BJ (cell line): ENCODE measurements around the gene DAW1. TPM values are rescaled to one million over a fixed set of nuclear protein-coding genes. Genes with fewer than 3 reads are reported as not detected.

ENCODE experiments used
- CTCF ChIA-PET: fragments of 350-600 bp; formaldehyde crosslinking; extraction: SDS; loops from one replicate; lab custom pipeline; 2021; ENCODE audit warnings: antibody characterized with exemption, inconsistent platforms; lab: Yijun Ruan, JAX
- POLR2A ChIA-PET: fragments of 300-600 bp; sonication (Branson Sonifier 250); formaldehyde crosslinking; extraction: SDS; loops from one replicate; lab custom pipeline; 2021; ENCODE audit warnings: antibody characterized with exemption; lab: Charles Lee
- DNase-seq: peaks from one replicate; pipeline ENCODE4 v3.0.0-alpha.2; 2011; ENCODE audit warnings: low read depth
- H3K27me3 ChIP-seq: 2 replicates; pipeline ENCODE4 v1.6.0; 2011; ENCODE audit warnings: low read length; ENCODE audit not compliant: control insufficient read depth, insufficient read depth
- H3K36me3 ChIP-seq: 2 replicates; pipeline ENCODE4 v1.5.1; 2011; ENCODE audit warnings: low read length; ENCODE audit not compliant: control insufficient read depth, insufficient read depth
- H3K4me3 ChIP-seq: 2 replicates; pipeline ENCODE4 v1.5.1; 2011; ENCODE audit warnings: low read depth, mild to moderate bottlenecking, control low read depth, low read length
- CTCF ChIP-seq: IDR thresholded peaks from 2 replicates; pipeline ENCODE4 v1.5.1; 2011; ENCODE audit warnings: low read depth, mild to moderate bottlenecking, control low read depth, inconsistent platforms, low read length, moderate library complexity; ENCODE audit not compliant: insufficient read depth
- polyA plus RNA-seq: library from polyadenylated mRNA; depleted of rRNA; stranded (reverse); fragments of >200 nt; gene quantifications from 2 replicates; pipeline ENCODE4 v1.2.3, GENCODE V29; 2011

Gene DAW1
- polyA plus RNA-seq, 1 experiment: not detected

GRCh38 chr2:227849906-227850305, 21.5 kb upstream of the DAW1 start:
- ChIA-PET POLR2A (no interaction called here), CTCF (no interaction called here)
- DNase-seq: no peak
- Histone ChIP-seq H3K4me3 (no peak overlapping the region), H3K36me3 (no peaks in the 10 kb centered on the region), H3K27me3 (no peaks in the 10 kb centered on the region)
- TF ChIP-seq CTCF: no peak

- no peaks in the 10 kb centered on the region for H3K36me3 ChIP-seq
- no peak overlapping the region for H3K4me3 ChIP-seq
- no peaks in the 10 kb centered on the region for H3K27me3 ChIP-seq
- TF ChIP-seq CTCF: no peak
- ChIA-PET POLR2A (no interaction called here), CTCF (interaction anchor here (1.3 to 1.4 kb wide), 2 partner anchors 9 to 37 kb away, joined by 4 to 5 read pairs; no protein-coding TSS in a partner anchor)
- DNase-seq: no peak
Measured at GRCh38 chr2:227853204-227853629, 18.2 kb upstream of the DAW1 start.

- ChIA-PET POLR2A (no interaction called here), CTCF (interaction anchor here (1.3 to 1.4 kb wide), 2 partner anchors 8 to 37 kb away, joined by 4 to 5 read pairs; no protein-coding TSS in a partner anchor)
- no peak for TF ChIP-seq CTCF
- no peak overlapping the region for H3K4me3 ChIP-seq
- no peaks in the 10 kb centered on the region for H3K27me3 ChIP-seq
- no peaks in the 10 kb centered on the region for H3K36me3 ChIP-seq
- DNase-seq: no peak
Measured at GRCh38 chr2:227853765-227854271, 17.6 kb upstream of the DAW1 start.

- Histone ChIP-seq H3K36me3 (no peaks in the 10 kb centered on the region), H3K27me3 (no peaks in the 10 kb centered on the region), H3K4me3 (no peak overlapping the region)
- POLR2A ChIA-PET: no interaction called here
- no peak for DNase-seq
- TF ChIP-seq CTCF: no peak
- CTCF ChIA-PET: no interaction called here
Measured at GRCh38 chr2:227855440-227855839, 16.0 kb upstream of the DAW1 start.

GRCh38 chr2:227856697-227857096, 14.7 kb upstream of the DAW1 start:
- TF ChIP-seq CTCF: no peak
- POLR2A ChIA-PET: no interaction called here
- no peak overlapping the region for H3K4me3 ChIP-seq
- no peaks in the 10 kb centered on the region for H3K36me3 ChIP-seq
- DNase-seq: no peak
- H3K27me3 ChIP-seq: no peaks in the 10 kb centered on the region
- CTCF ChIA-PET: interaction anchor here (0.6 to 1.1 kb wide), 2 partner anchors 10 to 13 kb away, joined by 3 read pairs; no protein-coding TSS in a partner anchor
